Lower lobe of right lung (tissue), 2 donors: ENCODE data around the gene WDR48. TPM values are rescaled to one million over a fixed set of nuclear protein-coding genes. Genes with fewer than 3 reads are reported as not detected.

Experiments
- ATAC-seq, 2 donors: fragments of 200-7000 bp; cut with Tn5 transposase; one replicate each; pipeline ENCODE4 v1.9.1; 2020 to 2022; ENCODE audit warnings: mild to moderate bottlenecking in 2 of 2, moderate library complexity in 2 of 2
- DNase-seq: peaks from one replicate; pipeline ENCODE4 v3.0.0-alpha.2; 2020
- H3K27ac ChIP-seq: fragments of 200-600 bp; one replicate; pipeline ENCODE4 v1.8.0; 2022
- H3K27me3 ChIP-seq: fragments of 200-600 bp; one replicate; pipeline ENCODE4 v1.8.0; 2022; ENCODE audit warnings: low read depth
- H3K36me3 ChIP-seq: fragments of 200-600 bp; one replicate; pipeline ENCODE4 v1.8.0; 2022; ENCODE audit warnings: mild to moderate bottlenecking
- H3K4me1 ChIP-seq: fragments of 200-600 bp; one replicate; pipeline ENCODE4 v1.8.0; 2022
- H3K4me3 ChIP-seq: fragments of 200-600 bp; one replicate; pipeline ENCODE4 v1.8.0; 2022; ENCODE audit warnings: mild to moderate bottlenecking
- H3K9me3 ChIP-seq: fragments of 200-600 bp; one replicate; pipeline ENCODE4 v1.8.0; 2022
- CTCF ChIP-seq: fragments of 200-600 bp; IDR thresholded peaks from one replicate; pipeline ENCODE4 v1.8.0; 2022; ENCODE audit warnings: antibody characterized with exemption, mild to moderate bottlenecking
- intact Hi-C: fragments of 100-400 bp; cut with DNase I; formaldehyde crosslinking; loops from one replicate; pipeline ENCODE4 v1.11.0; 2022
- total RNA-seq: library from RNA; stranded (reverse); fragmentation: NEBNext Ultra II Directional; extraction: Animal tissue kit (Norgen Biotek cat#: 25700); gene quantifications from one replicate; pipeline ENCODE4 v1.2.1, GENCODE V29; 2021
- donor health status: DM: no; HTN: yes; CAD: no; lungs with severe emphysema.

WDR48 gene
- total RNA-seq, 1 donor from 2014 or later = 44.2 TPM

GRCh38 chr3:39108200-39108710, 56.4 kb downstream of the WDR48 start:
- Histone ChIP-seq H3K4me1 (peaks cover 47% of the 10 kb centered on the region), H3K36me3 (no peaks in the 10 kb centered on the region), H3K27ac (peak overlapping the region; percentile 100), H3K4me3 (peak overlapping the region; percentile 93), H3K9me3 (no peaks in the 10 kb centered on the region), H3K27me3 (no peaks in the 10 kb centered on the region)
- TF ChIP-seq CTCF = no peak
- intact Hi-C loops = no loop called here
- DNase-seq (no peak), ATAC-seq (peak in 1 of 2 donors; percentile 35)

GRCh38 chr3:39109086-39109485, 57.3 kb downstream of the WDR48 start:
- H3K27ac ChIP-seq = no peak overlapping the region
- ATAC-seq (no peak), DNase-seq (no peak)
- intact Hi-C loops = no loop called here
- TF ChIP-seq CTCF = no peak
- peaks cover 39% of the 10 kb centered on the region for H3K4me1 ChIP-seq
- no peaks in the 10 kb centered on the region for H3K27me3 ChIP-seq
- no peaks in the 10 kb centered on the region for H3K9me3 ChIP-seq
- no peak overlapping the region for H3K4me3 ChIP-seq
- H3K36me3 ChIP-seq = no peaks in the 10 kb centered on the region

GRCh38 chr3:39110041-39110639, 58.3 kb downstream of the WDR48 start:
- H3K4me1 ChIP-seq = peaks cover 28% of the 10 kb centered on the region
- H3K27ac ChIP-seq = no peak overlapping the region
- DNase-seq = no peak
- no peaks in the 10 kb centered on the region for H3K36me3 ChIP-seq
- H3K27me3 ChIP-seq = no peaks in the 10 kb centered on the region
- no peak overlapping the region for H3K4me3 ChIP-seq
- no peaks in the 10 kb centered on the region for H3K9me3 ChIP-seq
- TF ChIP-seq CTCF = no peak
- intact Hi-C loops = no loop called here
- no peak for ATAC-seq

GRCh38 chr3:39112113-39112512, 60.3 kb downstream of the WDR48 start:
- no peak for TF ChIP-seq CTCF
- DNase-seq (no peak), ATAC-seq (no peak)
- Histone ChIP-seq H3K36me3 (no peaks in the 10 kb centered on the region), H3K4me1 (peaks cover 14% of the 10 kb centered on the region), H3K9me3 (no peaks in the 10 kb centered on the region), H3K4me3 (no peak overlapping the region), H3K27ac (no peak overlapping the region), H3K27me3 (no peaks in the 10 kb centered on the region)
- intact Hi-C loops = no loop called here

GRCh38 chr3:39112535-39112934, 60.7 kb downstream of the WDR48 start:
- Histone ChIP-seq H3K4me1 (peaks cover 14% of the 10 kb centered on the region), H3K27me3 (no peaks in the 10 kb centered on the region), H3K27ac (no peak overlapping the region), H3K9me3 (no peaks in the 10 kb centered on the region), H3K36me3 (no peaks in the 10 kb centered on the region), H3K4me3 (no peak overlapping the region)
- DNase-seq (no peak), ATAC-seq (no peak)
- no peak for TF ChIP-seq CTCF
- intact Hi-C loops = no loop called here
